ENCODE data around the gene ATXN2. TPM values are rescaled to one million over a fixed set of nuclear protein-coding genes. Genes with fewer than 3 reads are reported as not detected.

The ATXN2 gene
- total RNA-seq, 3 donors from 2014 or later = 36.6 to 66.2 (median 64.0) TPM

GRCh38 chr12:111444314-111444924 is 154.7 kb downstream of the ATXN2 start:
- no peak for DNase-seq (ENCODE audit: low spot score in 2 of 2)
- peaks cover 0 to 4% of the 10 kb centered on the region in 2 donors for H3K4me1 ChIP-seq
- H3K4me3 ChIP-seq = no peak overlapping the region
- H3K27ac ChIP-seq = peak overlapping the region; percentile 45 to 80
- no peaks in the 10 kb centered on the region for H3K36me3 ChIP-seq
- TF ChIP-seq CTCF (IDR thresholded peaks at IDR 0.05) (no peak), POLR2AphosphoS5 (IDR thresholded peaks at IDR 0.05) (no peak)
- intact Hi-C loops (cut with DNase I; ENCODE audit: low total_unique reads) = loop anchor here (5.0 kb wide), 1 partner anchor 47 kb away; no protein-coding TSS in a partner anchor
- no peaks in the 10 kb centered on the region for H3K9me3 ChIP-seq
- no peaks in the 10 kb centered on the region for H3K27me3 ChIP-seq

DNA sequence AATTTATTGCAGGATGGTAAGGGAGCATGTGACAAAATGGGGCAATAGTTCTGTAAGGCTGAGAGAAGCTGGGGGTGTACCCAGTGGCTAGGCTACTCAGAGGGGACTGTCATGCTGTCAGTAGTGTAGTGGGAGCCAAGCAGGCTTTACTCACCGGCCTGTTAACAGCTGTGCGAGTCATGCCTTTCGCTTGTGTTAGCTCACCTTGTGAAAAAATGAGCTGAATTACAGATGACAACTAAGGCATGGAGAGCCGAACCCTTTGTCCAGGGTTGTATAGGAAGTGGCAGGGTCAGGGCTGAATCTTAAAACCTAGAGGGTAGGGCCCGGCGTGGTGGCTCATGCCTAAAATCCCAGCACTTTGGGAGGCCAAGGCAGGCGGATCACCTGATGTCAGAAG is 155.5 kb downstream of the ATXN2 start:
- peaks cover 0 to 4% of the 10 kb centered on the region in 2 donors for H3K4me1 ChIP-seq
- H3K9me3 ChIP-seq = no peaks in the 10 kb centered on the region
- DNase-seq (ENCODE audit: low spot score in 2 of 2) = no peak
- intact Hi-C loops (cut with DNase I; ENCODE audit: low total_unique reads) = loop anchor here (5.0 kb wide), 1 partner anchor 46 kb away; no protein-coding TSS in a partner anchor
- H3K4me3 ChIP-seq = no peak overlapping the region
- H3K27me3 ChIP-seq = no peaks in the 10 kb centered on the region
- TF ChIP-seq POLR2AphosphoS5 (IDR thresholded peaks at IDR 0.05) (no peak), POLR2A (IDR thresholded peaks at IDR 0.05) (no peak), CTCF (IDR thresholded peaks at IDR 0.05) (no peak)
- H3K36me3 ChIP-seq = no peaks in the 10 kb centered on the region
- H3K27ac ChIP-seq = peak overlapping the region in 1 of 2 donors; percentile 77

DNA sequence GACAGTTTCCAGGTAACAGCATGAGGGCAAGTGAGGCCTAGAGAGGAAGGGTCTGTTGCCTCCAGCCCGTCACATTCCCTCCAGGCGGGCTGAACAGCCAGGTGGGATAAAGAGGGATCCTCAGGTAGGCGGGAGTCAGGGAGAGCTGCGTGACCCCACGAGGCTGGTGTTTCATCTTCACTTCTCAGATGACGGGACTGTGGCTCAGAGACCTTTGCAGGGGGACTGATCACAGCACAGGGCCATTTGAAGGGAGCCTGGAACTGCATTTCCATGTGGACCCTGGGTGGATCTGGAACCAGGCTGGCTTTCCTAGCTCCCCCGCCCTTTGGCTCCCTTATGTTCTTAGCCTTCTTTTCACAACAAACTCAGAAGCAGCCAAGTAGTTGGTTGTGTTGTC is 156.0 kb downstream of the ATXN2 start:
- H3K36me3 ChIP-seq = no peaks in the 10 kb centered on the region
- no peaks in the 10 kb centered on the region for H3K27me3 ChIP-seq
- H3K4me1 ChIP-seq = peaks cover 0 to 4% of the 10 kb centered on the region in 2 donors
- H3K4me3 ChIP-seq = no peak overlapping the region
- intact Hi-C loops (cut with DNase I; ENCODE audit: low total_unique reads) = loop anchor here (5.0 kb wide), 1 partner anchor 46 kb away; no protein-coding TSS in a partner anchor
- TF ChIP-seq CTCF (IDR thresholded peaks at IDR 0.05) (no peak), POLR2A (IDR thresholded peaks at IDR 0.05) (no peak), POLR2AphosphoS5 (IDR thresholded peaks at IDR 0.05) (no peak)
- DNase-seq (ENCODE audit: low spot score in 2 of 2) = no peak
- peak overlapping the region in 1 of 2 donors; percentile 77 for H3K27ac ChIP-seq
- no peaks in the 10 kb centered on the region for H3K9me3 ChIP-seq

- intact Hi-C loops (cut with DNase I; ENCODE audit: low total_unique reads) = loop anchor here (5.0 kb wide), 1 partner anchor 45 kb away; no protein-coding TSS in a partner anchor
- Histone ChIP-seq H3K9me3 (no peaks in the 10 kb centered on the region), H3K27ac (peak overlapping the region in 1 of 2 donors; percentile 77), H3K36me3 (no peaks in the 10 kb centered on the region), H3K27me3 (no peaks in the 10 kb centered on the region), H3K4me3 (no peak overlapping the region), H3K4me1 (peaks cover 0 to 4% of the 10 kb centered on the region in 2 donors)
- no peak for DNase-seq (ENCODE audit: low spot score in 2 of 2)
- TF ChIP-seq POLR2A (IDR thresholded peaks at IDR 0.05) (no peak), CTCF (IDR thresholded peaks at IDR 0.05) (no peak), POLR2AphosphoS5 (IDR thresholded peaks at IDR 0.05) (no peak)
These were observed 156.6 kb downstream of the ATXN2 start for GRCh38 chr12:111442301-111443045.

All from breast epithelium (tissue), 4 donors.